Measurements from ENCODE around the gene PLEKHA8.
A peak's percentile ranks its signal among the peaks of the same experiment; 100 is the strongest.

Gene PLEKHA8

DNA sequence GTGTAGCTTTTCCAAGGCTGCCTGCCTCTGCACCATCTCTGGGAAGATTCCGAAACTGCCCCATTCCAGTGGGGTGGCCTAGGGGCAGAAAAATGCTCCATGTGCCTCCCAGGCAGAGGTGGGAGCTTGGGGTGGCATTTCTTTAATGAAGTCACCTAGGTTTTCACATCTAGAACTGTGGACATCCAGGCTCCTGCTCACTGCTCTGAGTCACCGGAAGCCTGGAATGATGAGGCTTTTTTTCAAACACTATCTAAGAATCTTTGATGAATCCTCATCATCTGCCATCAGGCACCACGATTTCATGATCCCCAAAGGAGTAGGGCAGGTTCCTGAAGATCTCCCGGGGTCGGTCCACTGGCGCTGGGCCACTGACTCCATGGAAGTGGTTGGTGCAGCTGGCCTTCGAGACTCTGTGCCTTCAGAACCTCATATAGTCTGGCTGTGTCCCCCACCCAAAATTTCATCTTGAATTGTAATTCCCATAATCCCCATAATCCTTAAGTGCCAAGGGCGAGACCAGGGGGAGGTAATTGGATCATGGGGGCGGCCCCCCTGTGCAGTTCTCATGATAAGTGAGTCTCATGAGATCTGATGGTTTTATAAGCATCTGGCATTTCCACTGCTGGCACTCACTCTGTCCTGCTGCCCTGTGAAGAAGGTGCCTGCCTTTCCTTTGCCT lies 143.7 kb downstream of the PLEKHA8 start:
- DNase-seq, result no peak

DNA sequence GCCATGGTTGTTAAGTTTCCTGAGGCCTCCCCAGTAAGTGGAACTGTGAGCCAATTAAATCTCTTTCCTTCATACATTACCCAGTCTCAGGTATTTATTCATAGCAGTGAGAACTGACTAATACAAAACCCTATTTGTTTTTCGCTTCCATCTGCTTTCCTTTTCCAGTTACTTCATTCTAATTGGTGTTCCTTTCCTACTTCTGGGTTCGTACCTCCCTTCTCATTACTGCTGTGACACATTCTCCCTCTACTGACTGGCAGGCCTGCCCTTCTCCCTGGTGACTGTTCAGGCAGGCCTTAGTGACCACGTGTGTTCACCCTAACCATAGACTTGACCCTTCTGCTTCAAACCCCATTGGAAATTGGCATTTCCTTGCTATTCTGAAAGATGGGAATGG lies 144.2 kb downstream of the PLEKHA8 start:
- DNase-seq, result no peak

DNA sequence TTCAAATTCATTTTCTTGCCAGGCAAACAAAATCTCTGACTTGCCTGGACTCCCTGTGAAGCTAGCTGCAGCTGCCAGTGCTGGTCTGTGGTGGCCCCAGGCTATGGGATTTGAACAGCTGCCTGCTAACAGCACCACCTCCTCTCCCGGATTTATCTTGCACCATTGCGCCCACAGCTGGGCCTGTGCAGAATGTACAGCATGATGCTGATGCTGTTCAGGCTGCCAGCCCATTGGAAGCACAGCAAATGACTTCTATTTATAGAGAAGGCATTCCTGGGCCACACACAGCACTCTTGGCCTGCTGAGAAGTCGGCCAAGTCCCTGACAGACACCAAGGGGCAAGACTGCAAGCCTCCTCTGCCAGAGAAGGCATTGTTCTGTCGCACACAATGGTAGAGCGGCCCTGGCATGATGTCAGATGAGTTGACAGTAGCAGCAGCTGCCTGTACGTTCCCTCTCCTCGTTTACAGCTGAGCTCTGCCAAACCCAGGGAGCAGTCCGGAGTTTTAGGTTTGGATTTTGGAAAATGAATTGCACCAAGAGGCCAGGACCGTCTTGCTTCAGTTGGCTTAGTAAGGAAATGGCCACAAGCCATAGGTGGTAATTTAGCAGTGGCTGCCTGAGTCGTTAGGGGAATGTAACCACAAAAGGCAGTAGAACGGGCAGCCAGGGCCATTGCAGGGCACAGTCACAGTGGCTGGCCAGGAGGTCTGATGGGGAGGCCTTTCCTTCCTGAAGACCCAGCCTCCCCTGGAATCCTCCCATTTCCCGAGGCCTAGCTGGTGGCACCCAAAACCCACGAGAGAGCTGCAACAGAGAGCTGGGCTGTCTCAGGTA lies 145.1 kb downstream of the PLEKHA8 start:
- peak; percentile 87 for DNase-seq

DNA sequence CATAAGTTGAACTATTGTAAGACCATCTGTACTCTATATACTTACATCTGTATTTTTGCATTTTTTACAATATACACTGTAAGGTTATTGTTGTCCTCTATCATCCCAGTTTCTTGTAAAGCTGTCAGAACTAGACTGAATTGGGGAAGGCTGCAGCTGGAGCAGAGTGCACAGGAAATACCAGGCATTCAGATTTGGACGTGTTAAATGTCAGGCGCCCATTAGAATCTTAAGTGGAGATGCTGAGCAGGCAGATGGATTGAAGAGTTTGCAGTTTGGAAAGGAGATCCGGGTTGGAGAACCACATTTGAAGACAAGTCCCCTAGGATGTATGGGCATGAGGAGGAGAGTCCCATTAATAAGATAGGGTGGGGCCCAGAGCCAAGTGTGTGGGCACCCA lies 147.0 kb downstream of the PLEKHA8 start:
- DNase-seq, result no peak

DNA sequence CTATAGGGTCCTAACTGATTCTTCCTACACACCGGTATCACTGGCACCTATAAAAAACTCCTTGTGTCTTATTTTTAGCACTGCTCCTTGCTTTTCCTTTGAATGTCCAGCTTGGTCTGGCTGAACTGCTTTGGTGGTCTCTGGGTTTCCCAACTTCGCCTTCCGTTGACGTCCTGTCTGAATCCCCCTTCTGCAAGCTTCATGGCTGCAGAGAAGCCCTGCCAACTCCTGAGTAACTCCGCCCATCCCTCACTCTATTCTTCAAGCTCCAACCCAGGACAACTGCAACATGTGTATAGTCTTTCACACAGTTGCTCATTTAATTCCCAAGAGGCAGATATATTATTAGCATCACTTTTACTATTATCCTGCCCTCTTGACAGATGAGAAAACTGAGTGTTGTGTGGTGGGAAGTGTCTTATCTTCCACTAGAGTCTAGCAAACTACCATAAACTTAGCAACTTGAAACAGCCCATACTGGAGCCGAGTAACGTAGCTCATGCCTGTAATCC lies 147.5 kb downstream of the PLEKHA8 start:
- DNase-seq, result no peak

DNA sequence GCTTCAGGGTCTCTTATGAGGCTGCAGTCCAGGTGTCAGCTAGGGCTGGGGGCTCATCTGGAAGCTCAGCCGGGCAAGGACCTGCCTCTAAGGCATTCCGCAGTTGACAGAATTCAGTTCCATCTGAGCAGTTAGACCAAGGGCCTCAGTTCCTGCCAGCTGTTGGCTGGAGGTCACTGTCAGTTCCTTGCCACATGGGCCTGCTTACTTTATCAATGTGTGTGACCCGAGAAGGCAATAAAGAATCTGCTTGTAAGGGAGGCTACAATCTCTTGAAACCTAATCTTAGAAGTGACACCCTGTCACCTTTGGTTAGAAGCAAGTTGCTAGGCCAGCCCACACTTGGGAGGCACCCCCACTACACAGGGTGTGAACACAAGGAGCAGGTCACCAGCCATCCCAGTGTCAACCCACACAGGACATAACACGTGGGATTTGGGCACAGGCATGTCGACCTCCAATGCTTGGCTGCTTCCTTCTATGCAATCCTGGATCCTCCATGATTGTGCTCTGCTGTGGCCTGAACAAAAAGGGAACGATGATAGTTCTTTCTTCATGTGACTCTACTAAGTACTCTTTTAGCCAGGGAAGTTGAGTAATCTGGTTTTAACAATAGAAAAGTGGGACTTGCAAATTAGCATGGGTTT lies 148.4 kb downstream of the PLEKHA8 start:
- DNase-seq, result no peak

DNA sequence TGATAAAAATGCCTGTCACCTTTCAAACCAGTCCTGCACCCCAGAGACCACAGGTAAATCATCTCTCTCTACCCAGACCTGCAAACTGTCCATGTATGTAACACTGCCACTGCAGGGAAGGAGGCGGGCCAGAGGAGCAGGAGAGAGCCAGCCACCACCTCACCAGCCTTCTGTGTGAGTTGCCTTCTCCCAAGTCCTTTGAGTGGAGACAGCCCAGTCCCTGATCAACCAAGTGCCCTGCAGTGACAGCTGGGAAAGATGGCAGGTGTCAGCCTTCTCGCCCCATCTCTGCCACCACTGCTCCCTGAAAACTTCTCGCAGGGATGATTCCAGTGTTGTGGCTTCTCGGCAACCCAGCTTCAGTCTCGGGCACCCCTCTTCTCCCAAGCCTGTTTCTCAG lies 149.0 kb downstream of the PLEKHA8 start:
- no peak for DNase-seq

DNA sequence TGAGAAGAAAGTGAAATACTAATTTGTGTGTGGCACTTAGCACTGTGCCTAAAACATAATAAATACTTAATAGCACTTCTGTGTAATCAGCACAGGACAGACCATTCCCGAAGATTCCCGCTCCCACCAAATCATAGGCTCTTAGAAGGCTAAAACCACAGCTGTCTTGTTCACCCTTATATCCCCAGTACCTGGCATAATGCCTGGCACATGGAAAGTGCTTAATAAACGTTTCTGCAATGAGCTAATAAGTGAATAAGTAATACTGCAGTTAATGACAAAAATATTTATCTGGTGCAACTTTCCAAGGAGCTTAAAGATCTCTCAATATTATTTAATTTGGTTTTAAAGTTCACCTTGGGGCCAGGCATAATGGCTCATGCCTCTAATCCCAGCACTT lies 149.8 kb downstream of the PLEKHA8 start:
- DNase-seq, result no peak

DNA sequence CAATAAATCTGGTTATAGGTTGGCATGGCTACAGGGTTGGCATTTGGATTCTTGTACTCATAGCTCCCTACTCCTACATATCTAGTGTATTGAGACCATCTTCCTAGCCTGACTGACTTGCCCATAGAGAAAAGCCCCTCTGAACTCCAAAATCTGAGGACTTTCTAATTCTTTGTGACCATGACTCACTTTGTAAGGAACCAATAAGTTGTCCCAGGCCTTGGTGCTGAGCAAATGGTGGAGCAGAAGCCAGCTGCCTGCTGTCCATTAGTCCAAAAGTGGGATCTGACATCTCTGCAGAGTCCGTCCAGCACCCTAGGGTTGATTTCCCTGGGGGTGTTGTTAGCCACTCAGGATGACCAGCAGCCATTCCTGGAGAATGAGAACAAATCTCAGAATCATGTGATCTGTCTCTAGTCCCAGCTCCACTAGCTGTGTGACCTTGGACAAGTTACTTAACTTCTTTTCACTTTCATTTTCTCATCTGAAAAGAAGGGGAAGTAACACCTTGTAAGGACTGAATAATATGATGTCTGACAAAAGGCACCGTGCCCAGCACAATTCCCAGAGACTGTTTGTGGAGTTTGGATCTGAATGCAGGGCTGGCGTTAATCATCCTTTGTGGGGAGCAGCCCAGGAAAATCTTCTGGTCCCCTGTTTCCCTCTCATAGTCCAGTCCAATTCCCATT lies 150.7 kb downstream of the PLEKHA8 start:
- DNase-seq, result no peak

Measured in NCI-H526 treated with DMSO at 0.1 percent for 48 hours (cell line).